ENCODE measurements around the gene SAMD3. TPM values are rescaled to one million over a fixed set of nuclear protein-coding genes. Genes with fewer than 3 reads are reported as not detected.

Gene SAMD3
- total RNA-seq, 1 experiment from 2014 or later, result 7.5 TPM

GRCh38 chr6:130138909-130139242 is 83.9 kb downstream of the SAMD3 start:
- BruUV-seq (replicated peaks), result no TSS peak
- no peaks in the 10 kb centered on the region for H3K4me1 ChIP-seq (ENCODE audit: control insufficient read depth in 1 of 2, insufficient read depth in 2 of 2, low read length in 2 of 2)
- no peak for TF ChIP-seq ZBTB33 (IDR thresholded peaks at IDR 0.05; ENCODE audit: extremely low read depth, insufficient replicate concordance, low read length)
- TF ChIP-seq JUND (IDR thresholded peaks at IDR 0.05), result no peak
- TF ChIP-seq SRF (IDR thresholded peaks at IDR 0.05; ENCODE audit: low read depth), result no peak
- TF ChIP-seq ZNF274 (IDR thresholded peaks at IDR 0.05; ENCODE audit: low read depth, low read length), result no peak
- TF ChIP-seq ZFX (IDR thresholded peaks at IDR 0.05), result no peak
- TF ChIP-seq EZH2 (IDR thresholded peaks at IDR 0.05), result no peak
- no peak for TF ChIP-seq ATF3 (IDR thresholded peaks at IDR 0.05)
- no peak for TF ChIP-seq SIN3A (IDR thresholded peaks at IDR 0.05; ENCODE audit: low read depth)
- TF ChIP-seq FOSL1 (IDR thresholded peaks at IDR 0.05; ENCODE audit: low read depth), result no peak
- TF ChIP-seq POLR2A (IDR thresholded peaks at IDR 0.05; ENCODE audit: borderline replicate concordance, extremely low read depth, insufficient read depth, insufficient read length), result no peak
- TF ChIP-seq REST (IDR thresholded peaks at IDR 0.05; ENCODE audit: low read depth), result no peak
- no peak for TF ChIP-seq RAD21 (IDR thresholded peaks at IDR 0.05; ENCODE audit: low read depth)
- no peak for TF ChIP-seq SP1 (IDR thresholded peaks at IDR 0.05; ENCODE audit: low read depth)
- TF ChIP-seq EZH2phosphoT487 (IDR thresholded peaks at IDR 0.05; ENCODE audit: borderline replicate concordance), result no peak
- H4K20me1 ChIP-seq (ENCODE audit: insufficient read depth), result no peaks in the 10 kb centered on the region
- H3K9me3 ChIP-seq (ENCODE audit: control insufficient read depth in 1 of 2, insufficient read depth in 1 of 2, low read depth in 1 of 2, low read length in 2 of 2), result no peaks in the 10 kb centered on the region
- no peak for DNase-seq (ENCODE audit: low read depth, low spot score)
- ATAC-seq, result no peak
- H2AFZ ChIP-seq (ENCODE audit: low read depth, low read length, poor library complexity, severe bottlenecking), result no peak overlapping the region
- H3K27ac ChIP-seq (ENCODE audit: low read depth, low read length), result no peak overlapping the region
- no peak overlapping the region for H3K9ac ChIP-seq (ENCODE audit: low read length)
- H3K9me2 ChIP-seq (ENCODE audit: insufficient read depth), result no peaks in the 10 kb centered on the region
- H3K4me2 ChIP-seq (ENCODE audit: low read length), result no peak overlapping the region
- H3K27me3 ChIP-seq (ENCODE audit: insufficient read depth, low read length), result no peaks in the 10 kb centered on the region
- ChIA-PET RAD21 (ENCODE audit: low non-redundant PET in 1 of 2, low total read pairs in 2 of 2, uncharacterized antibody in 2 of 2, unreplicated experiment in 2 of 2) (no interaction called here), POLR2A (no interaction called here), CTCF (no interaction called here)
- peaks cover 0 to 8% of the 10 kb centered on the region in 2 experiments; a peak in 2 of 4 replicates for H3K36me3 ChIP-seq (ENCODE audit: control insufficient read depth in 1 of 2, insufficient read depth in 2 of 2, low read length in 2 of 2)
- no peak overlapping the region for H3K4me3 ChIP-seq (replicated peaks in 1 of 2; ENCODE audit: low read depth in 1 of 2, low read length in 2 of 2)
- intact Hi-C loops (cut with micrococcal nuclease), result no loop called here
- H3K79me2 ChIP-seq (ENCODE audit: insufficient read depth, low read length), result no peaks in the 10 kb centered on the region

Data from HCT116 (cell line).